Measurements from ENCODE around the gene NF1. TPM values are rescaled to one million over a fixed set of nuclear protein-coding genes. Genes with fewer than 3 reads are reported as not detected.
"Not testable (repeated sequence)": the region's sequence is repeated elsewhere in the genome, so short reads cannot be mapped to it uniquely, and the experiment has no call there.

NF1 gene
- total RNA-seq, 2 experiments from 2014 or later = 18.1 to 21.7 TPM

GRCh38 chr17:31093866-31094599 lies 744 bp upstream of the NF1 start:
- Mint-ChIP-seq H3K36me3 (ENCODE audit: low read depth) (no peaks in the 10 kb centered on the region), H3K9me3 (no peaks in the 10 kb centered on the region), H3K27ac (peak overlapping the region; percentile 85), H3K27me3 (no peaks in the 10 kb centered on the region), H3K4me1 (peaks cover 17% of the 10 kb centered on the region), H3K4me3 (peak overlapping the region; percentile 87)
- no peak for DNase-seq
- ChIA-PET POLR2A (no interaction called here), CTCF (interaction anchor here (0.6 to 0.8 kb wide), 3 partner anchors 200 to 1011 kb away, joined by 3 read pairs; no protein-coding TSS in a partner anchor)

GRCh38 chr17:31095236-31096105 lies 694 bp downstream of the NF1 start:
- Mint-ChIP-seq H3K4me3 (peak overlapping the region; percentile 87), H3K27ac (peak overlapping the region; percentile 86), H3K9me3 (no peaks in the 10 kb centered on the region), H3K36me3 (ENCODE audit: low read depth) (no peaks in the 10 kb centered on the region), H3K27me3 (no peaks in the 10 kb centered on the region), H3K4me1 (peaks cover 17% of the 10 kb centered on the region)
- ChIA-PET POLR2A (no interaction called here), CTCF (interaction anchor here (0.6 to 0.7 kb wide), 4 partner anchors 18 to 413 kb away, joined by 3 to 4 read pairs (median 3); no protein-coding TSS in a partner anchor)
- peak; percentile 33 for DNase-seq

- Mint-ChIP-seq H3K9me3 (no peaks in the 10 kb centered on the region), H3K4me3 (peak overlapping the region; percentile 87), H3K36me3 (ENCODE audit: low read depth) (no peaks in the 10 kb centered on the region), H3K27me3 (no peaks in the 10 kb centered on the region), H3K27ac (peak overlapping the region; percentile 86), H3K4me1 (peaks cover 17% of the 10 kb centered on the region)
- DNase-seq = no peak
- CTCF ChIA-PET = interaction anchor here (0.7 kb wide), 4 partner anchors 18 to 787 kb away, joined by 3 to 4 read pairs (median 3); no protein-coding TSS in a partner anchor
- POLR2A ChIA-PET = no interaction called here
Measured at GRCh38 chr17:31096106-31096436, 1.3 kb downstream of the NF1 start.

GRCh38 chr17:31099016-31099415 lies 4.2 kb downstream of the NF1 start:
- Mint-ChIP-seq H3K4me3 (no peak overlapping the region), H3K27me3 (no peaks in the 10 kb centered on the region), H3K36me3 (ENCODE audit: low read depth) (no peaks in the 10 kb centered on the region), H3K4me1 (peaks cover 13% of the 10 kb centered on the region), H3K27ac (no peak overlapping the region), H3K9me3 (no peaks in the 10 kb centered on the region)
- CTCF ChIA-PET = interaction anchor here (0.5 to 0.6 kb wide), 3 partner anchors 9 to 627 kb away, joined by 3 to 5 read pairs (median 5); no protein-coding TSS in a partner anchor
- no peak for DNase-seq
- POLR2A ChIA-PET = no interaction called here

GRCh38 chr17:31100840-31101459 lies 6.2 kb downstream of the NF1 start:
- ChIA-PET POLR2A (no interaction called here), CTCF (no interaction called here)
- Mint-ChIP-seq H3K9me3 (no peaks in the 10 kb centered on the region), H3K27ac (no peak overlapping the region), H3K4me1 (peaks cover 7% of the 10 kb centered on the region), H3K36me3 (ENCODE audit: low read depth) (no peaks in the 10 kb centered on the region), H3K4me3 (no peak overlapping the region), H3K27me3 (no peaks in the 10 kb centered on the region)
- no peak for DNase-seq

GRCh38 chr17:31101943-31102342 lies 7.2 kb downstream of the NF1 start:
- no peaks in the 10 kb centered on the region for H3K9me3 Mint-ChIP-seq
- H3K36me3 Mint-ChIP-seq (ENCODE audit: low read depth) = no peaks in the 10 kb centered on the region
- ChIA-PET POLR2A (no interaction called here), CTCF (interaction anchor here (0.6 to 0.7 kb wide), 2 partner anchors 33 to 271 kb away, joined by 3 to 4 read pairs; no protein-coding TSS in a partner anchor)
- H3K4me1 Mint-ChIP-seq = no peaks in the 10 kb centered on the region
- H3K4me3 Mint-ChIP-seq = no peak overlapping the region
- no peaks in the 10 kb centered on the region for H3K27me3 Mint-ChIP-seq
- no peak for DNase-seq
- H3K27ac Mint-ChIP-seq = no peak overlapping the region

- ChIA-PET POLR2A (no interaction called here), CTCF (no interaction called here)
- no peak for DNase-seq
- no peaks in the 10 kb centered on the region for H3K4me1 Mint-ChIP-seq
- no peaks in the 10 kb centered on the region for H3K27me3 Mint-ChIP-seq
- no peak overlapping the region for H3K27ac Mint-ChIP-seq
- H3K36me3 Mint-ChIP-seq (ENCODE audit: low read depth) = no peaks in the 10 kb centered on the region
- H3K4me3 Mint-ChIP-seq = no peak overlapping the region
- H3K9me3 Mint-ChIP-seq = no peaks in the 10 kb centered on the region
Measured at GRCh38 chr17:31105991-31106390, 11.2 kb downstream of the NF1 start.

GRCh38 chr17:31111183-31111582 lies 16.4 kb downstream of the NF1 start:
- ChIA-PET POLR2A (no interaction called here), CTCF (no interaction called here)
- H3K4me1 Mint-ChIP-seq = peaks cover 4% of the 10 kb centered on the region
- H3K9me3 Mint-ChIP-seq = no peaks in the 10 kb centered on the region
- no peak overlapping the region for H3K27ac Mint-ChIP-seq
- no peaks in the 10 kb centered on the region for H3K27me3 Mint-ChIP-seq
- DNase-seq = no peak
- no peaks in the 10 kb centered on the region for H3K36me3 Mint-ChIP-seq (ENCODE audit: low read depth)
- H3K4me3 Mint-ChIP-seq = no peak overlapping the region

GRCh38 chr17:31112001-31112661 lies 17.4 kb downstream of the NF1 start:
- no peaks in the 10 kb centered on the region for H3K27me3 Mint-ChIP-seq

GRCh38 chr17:31113368-31113767 lies 18.6 kb downstream of the NF1 start:
- CTCF ChIA-PET = interaction anchor here (0.7 to 1.0 kb wide), 2 partner anchors 13 to 17 kb away, joined by 3 read pairs; no protein-coding TSS in a partner anchor
- not testable (repeated sequence) for H3K36me3 Mint-ChIP-seq (ENCODE audit: low read depth); H3K27me3 Mint-ChIP-seq; H3K9me3 Mint-ChIP-seq; H3K4me3 Mint-ChIP-seq; DNase-seq; H3K27ac Mint-ChIP-seq; H3K4me1 Mint-ChIP-seq
- POLR2A ChIA-PET = interaction anchor here (0.7 kb wide), 1 partner anchor 14 kb away, joined by 3 read pairs; no protein-coding TSS in a partner anchor

More at GRCh38 chr17:31112001-31112661, 17.4 kb downstream of the NF1 start:
- Mint-ChIP-seq H3K4me1 (peaks cover 4% of the 10 kb centered on the region), H3K4me3 (no peak overlapping the region), H3K36me3 (ENCODE audit: low read depth) (no peaks in the 10 kb centered on the region), H3K27ac (no peak overlapping the region), H3K9me3 (no peaks in the 10 kb centered on the region)
- DNase-seq = no peak
- ChIA-PET POLR2A (no interaction called here), CTCF (interaction anchor here (0.6 kb wide), 1 partner anchor 1148 kb away, joined by 6 read pairs; no protein-coding TSS in a partner anchor)

- H3K9me3 Mint-ChIP-seq = no peaks in the 10 kb centered on the region
- ChIA-PET POLR2A (no interaction called here), CTCF (interaction anchor here (1.0 kb wide), 1 partner anchor 18 kb away, joined by 3 read pairs; no protein-coding TSS in a partner anchor)
- H3K4me3 Mint-ChIP-seq = no peak overlapping the region
- DNase-seq = no peak
- peaks cover 4% of the 10 kb centered on the region for H3K4me1 Mint-ChIP-seq
- no peak overlapping the region for H3K27ac Mint-ChIP-seq
- H3K36me3 Mint-ChIP-seq (ENCODE audit: low read depth) = no peaks in the 10 kb centered on the region
- no peaks in the 10 kb centered on the region for H3K27me3 Mint-ChIP-seq
Measured at GRCh38 chr17:31113939-31114338, 19.2 kb downstream of the NF1 start.

- ChIA-PET POLR2A (no interaction called here), CTCF (no interaction called here)
- no peak for DNase-seq
- Mint-ChIP-seq H3K4me1 (peaks cover 4% of the 10 kb centered on the region), H3K9me3 (no peaks in the 10 kb centered on the region), H3K4me3 (no peak overlapping the region), H3K27me3 (no peaks in the 10 kb centered on the region), H3K27ac (no peak overlapping the region), H3K36me3 (ENCODE audit: low read depth) (peaks cover 3% of the 10 kb centered on the region)
Measured at GRCh38 chr17:31114956-31115555, 20.3 kb downstream of the NF1 start.

All from activated CD4-positive, alpha-beta T cell treated with anti-CD3 and anti-CD28 coated beads, Interleukin-2, amount 10 ng/mL, durations not matched to agents 7 days and 5 days (primary cell).